ENCODE results near the gene SIRT4.

GRCh38 chr12:120292411-120292660, 9.8 kb upstream of the SIRT4 start:
- TF ChIP-seq CTCF (IDR thresholded peaks at IDR 0.05; ENCODE audit: low read depth, low read length, poor library complexity, severe bottlenecking) (no peak), EZH2phosphoT487 (IDR thresholded peaks at IDR 0.05; ENCODE audit: borderline replicate concordance, low read length) (no peak)
